T-cell (primary cell): Measurements from ENCODE around the gene WIPF3. TPM values are rescaled to one million over a fixed set of nuclear protein-coding genes. Genes with fewer than 3 reads are reported as not detected.

Experiments used
- ATAC-seq, 4 experiments: fragments of 200-7000 bp in 3 of 4; fragments of 150-1000 bp in 1 of 4; cut with Tn5 transposase; replicated peaks in 1 of 4; 1 replicate in 3 of 4; 2 replicates in 1 of 4; pipeline ENCODE4 v1.10.0; 2021; ENCODE audit warnings: moderate library complexity in 3 of 4, mild to moderate bottlenecking in 2 of 4, moderate number of reproducible peaks in 1 of 4
- CTCF ChIA-PET, 2 donors: fragments of 300-600 bp; sonication (Branson Sonifier 250); formaldehyde crosslinking; loops; one replicate each; lab custom pipeline; 2022; ENCODE audit warnings: antibody characterized with exemption in 2 of 2; lab: Charles Lee
- POLR2A ChIA-PET, 2 donors: fragments of 300-600 bp; sonication (Branson Sonifier 250); formaldehyde crosslinking; loops; one replicate each; lab custom pipeline; 2022; ENCODE audit warnings: antibody characterized with exemption in 2 of 2; lab: Charles Lee
- DNase-seq, 35 experiments: peaks; one replicate each; pipeline versions ENCODE4 v3.0.0 to v3.0.0-alpha.2; 2013 to 2023
- H3K27ac ChIP-seq: one replicate; pipeline ENCODE4 v1.5.1; 2013; ENCODE audit warnings: low read length
- H3K27me3 ChIP-seq, 2 experiments: replicated peaks in 1 of 2; 1 replicate in 1 of 2; 2 replicates in 1 of 2; pipeline versions ENCODE4 v1.6.1 to v1.7.0; 2013; ENCODE audit warnings: low read length in 1 of 2, mixed read lengths in 1 of 2; ENCODE audit not compliant: control insufficient read depth in 2 of 2, insufficient read depth in 2 of 2; ENCODE audit errors: extremely low read depth in 1 of 2
- H3K36me3 ChIP-seq, 2 donors: 1 replicate in 1 of 2; 2 replicates in 1 of 2; pipeline versions ENCODE4 v1.6.1 to v1.7.0; 2013; ENCODE audit warnings: low read length in 1 of 2; ENCODE audit not compliant: control insufficient read depth in 2 of 2, insufficient read depth in 1 of 2; ENCODE audit errors: extremely low read depth in 1 of 2
- H3K4me1 ChIP-seq, 2 experiments: 1 replicate in 1 of 2; 2 replicates in 1 of 2; pipeline versions ENCODE4 v1.6.1 to v1.7.0; 2013; ENCODE audit warnings: low read length in 2 of 2, mixed read lengths in 1 of 2; ENCODE audit not compliant: insufficient read depth in 2 of 2, control insufficient read depth in 1 of 2; ENCODE audit errors: extremely low read depth in 1 of 2
- H3K4me3 ChIP-seq, 2 donors: 1 replicate in 1 of 2; 2 replicates in 1 of 2; pipeline versions ENCODE4 v1.5.1 to v1.7.0; 2013; ENCODE audit warnings: mild to moderate bottlenecking in 2 of 2, low read length in 1 of 2, moderate library complexity in 1 of 2; ENCODE audit not compliant: control insufficient read depth in 1 of 2; ENCODE audit errors: extremely low read depth in 1 of 2
- H3K9me3 ChIP-seq: 2 replicates; pipeline ENCODE4 v1.7.0; 2013
- H3K27ac Mint-ChIP-seq, 2 donors: one replicate each; pipeline ENCODE4 v1.8.0; 2020 to 2021; ENCODE audit warnings: mild to moderate bottlenecking in 2 of 2, mixed read lengths in 2 of 2
- H3K27me3 Mint-ChIP-seq, 2 donors: one replicate each; pipeline ENCODE4 v1.8.0; 2021 to 2022; ENCODE audit warnings: mixed read lengths in 2 of 2
- H3K36me3 Mint-ChIP-seq: one replicate; pipeline ENCODE4 v1.8.0; 2021; ENCODE audit warnings: mixed read lengths
- H3K4me1 Mint-ChIP-seq, 3 donors: one replicate each; pipeline ENCODE4 v1.8.0; 2020 to 2022; ENCODE audit warnings: mixed read lengths in 3 of 3, mild to moderate bottlenecking in 1 of 3
- H3K4me3 Mint-ChIP-seq, 3 donors: one replicate each; pipeline ENCODE4 v1.8.0; 2020 to 2022; ENCODE audit warnings: mild to moderate bottlenecking in 3 of 3, mixed read lengths in 3 of 3, moderate library complexity in 3 of 3
- H3K9me3 Mint-ChIP-seq, 3 donors: one replicate each; pipeline ENCODE4 v1.8.0; 2020 to 2022; ENCODE audit warnings: mixed read lengths in 3 of 3
- WGBS: methylation state at CpG from one replicate; pipeline ENCODE4 v1.1.5; 2013; ENCODE audit warnings: missing lambda C conversion rate; ENCODE audit not compliant: insufficient coverage; 5-methylcytosine and 5-hydroxymethylcytosine counted together
- total RNA-seq, 35 experiments: library from RNA in 6 of 35; stranded (reverse) in 6 of 35; fragments of 120-200 nt in 1 of 35; gene quantifications; one replicate each; pipeline versions ENCODE4 v1.2.1 to v1.2.4 and lab custom pipeline; 2013 to 2026

WIPF3 gene
- total RNA-seq, 5 donors from 2014 or later (not counting 1 experiment from before 2014, with no cell fraction given) = 0.06 to 0.16 (median 0.07) TPM; not detected in 2

- CTCF ChIA-PET = interaction anchor here in 1 of 2 donors (0.6 kb wide), 1 partner anchor 19 kb away, joined by 3 read pairs; no protein-coding TSS in a partner anchor
- Mint-ChIP-seq H3K36me3 (no peaks in the 10 kb centered on the region), H3K4me1 (no peaks in the 10 kb centered on the region), H3K4me3 (no peak overlapping the region), H3K9me3 (no peaks in the 10 kb centered on the region), H3K27ac (no peak overlapping the region), H3K27me3 (peaks cover 0 to 19% of the 10 kb centered on the region in 2 donors)
- no peak for ATAC-seq
- 72% methylated on average over 2 of the region's 5 CpGs for WGBS
- Histone ChIP-seq H3K27ac (no peak overlapping the region), H3K4me1 (no peaks in the 10 kb centered on the region), H3K9me3 (no peaks in the 10 kb centered on the region), H3K36me3 (peaks cover 0 to 5% of the 10 kb centered on the region in 2 donors), H3K27me3 (peaks cover 0 to 2% of the 10 kb centered on the region in 2 experiments), H3K4me3 (no peak overlapping the region)
- POLR2A ChIA-PET = no interaction called here
- no peak for DNase-seq
Observed at GRCh38 chr7:29926741-29927140, 120.4 kb downstream of the WIPF3 start.

GRCh38 chr7:29929018-29929807 is 122.9 kb downstream of the WIPF3 start:
- H3K27ac Mint-ChIP-seq = no peak overlapping the region
- Histone ChIP-seq H3K4me3 (no peak overlapping the region), H3K27ac (no peak overlapping the region), H3K4me1 (no peaks in the 10 kb centered on the region), H3K9me3 (no peaks in the 10 kb centered on the region), H3K27me3 (peaks cover 0 to 2% of the 10 kb centered on the region in 2 experiments), H3K36me3 (no peaks in the 10 kb centered on the region)
- no peak for ATAC-seq
- DNase-seq = no peak
- H3K36me3 Mint-ChIP-seq = no peaks in the 10 kb centered on the region
- peaks cover 3 to 14% of the 10 kb centered on the region in 2 donors for H3K27me3 Mint-ChIP-seq
- 78% methylated on average over 13 of the region's 17 CpGs for WGBS
- no peak overlapping the region for H3K4me3 Mint-ChIP-seq
- CTCF ChIA-PET = interaction anchor here in 1 of 2 donors (1.3 kb wide), 1 partner anchor 8 kb away, joined by 6 read pairs; no protein-coding TSS in a partner anchor
- no peaks in the 10 kb centered on the region for H3K4me1 Mint-ChIP-seq
- no peaks in the 10 kb centered on the region for H3K9me3 Mint-ChIP-seq
- POLR2A ChIA-PET = no interaction called here

GRCh38 chr7:29935111-29935510 is 128.8 kb downstream of the WIPF3 start:
- ChIA-PET CTCF (no interaction called here), POLR2A (no interaction called here)
- Mint-ChIP-seq H3K27me3 (peaks cover 0 to 3% of the 10 kb centered on the region in 2 donors), H3K9me3 (peaks cover 0 to 3% (median 0%) of the 10 kb centered on the region in 3 donors), H3K36me3 (no peaks in the 10 kb centered on the region), H3K27ac (no peak overlapping the region), H3K4me1 (no peaks in the 10 kb centered on the region), H3K4me3 (no peak overlapping the region)
- Histone ChIP-seq H3K4me3 (no peak overlapping the region), H3K36me3 (peaks cover 0 to 4% of the 10 kb centered on the region in 2 donors), H3K4me1 (no peaks in the 10 kb centered on the region), H3K27ac (no peak overlapping the region), H3K9me3 (no peaks in the 10 kb centered on the region), H3K27me3 (no peaks in the 10 kb centered on the region)
- DNase-seq (no peak), ATAC-seq (no peak)
- 100% methylated on average over 1 of the region's 2 CpGs for WGBS

GRCh38 chr7:29937132-29937531 is 130.8 kb downstream of the WIPF3 start:
- H3K9me3 ChIP-seq = no peaks in the 10 kb centered on the region
- Mint-ChIP-seq H3K27me3 (peaks cover 0 to 3% of the 10 kb centered on the region in 2 donors), H3K4me1 (no peaks in the 10 kb centered on the region), H3K36me3 (no peaks in the 10 kb centered on the region), H3K9me3 (peaks cover 0 to 3% (median 0%) of the 10 kb centered on the region in 3 donors), H3K27ac (no peak overlapping the region), H3K4me3 (no peak overlapping the region)
- no peak for ATAC-seq
- 86% methylated on average over 1 of the region's 3 CpGs for WGBS
- H3K27me3 ChIP-seq = no peaks in the 10 kb centered on the region
- H3K27ac ChIP-seq = no peak overlapping the region
- H3K4me3 ChIP-seq = no peak overlapping the region
- ChIA-PET CTCF (no interaction called here), POLR2A (no interaction called here)
- no peaks in the 10 kb centered on the region for H3K4me1 ChIP-seq
- H3K36me3 ChIP-seq = peaks cover 0 to 4% of the 10 kb centered on the region in 2 donors
- no peak for DNase-seq

- ATAC-seq = no peak
- no peak overlapping the region for H3K27ac ChIP-seq
- POLR2A ChIA-PET = no interaction called here
- Mint-ChIP-seq H3K4me1 (no peaks in the 10 kb centered on the region), H3K4me3 (no peak overlapping the region), H3K36me3 (no peaks in the 10 kb centered on the region), H3K9me3 (peaks cover 0 to 3% (median 0%) of the 10 kb centered on the region in 3 donors), H3K27ac (no peak overlapping the region), H3K27me3 (peaks cover 0 to 2% of the 10 kb centered on the region in 2 donors)
- DNase-seq = no peak
- no peak overlapping the region for H3K4me3 ChIP-seq
- H3K36me3 ChIP-seq = peaks cover 0 to 4% of the 10 kb centered on the region in 2 donors
- WGBS = no CpG with 5 or more reads among the region's 2 CpGs
- no peaks in the 10 kb centered on the region for H3K27me3 ChIP-seq
- H3K4me1 ChIP-seq = no peaks in the 10 kb centered on the region
- CTCF ChIA-PET = no interaction called here
- no peaks in the 10 kb centered on the region for H3K9me3 ChIP-seq
Observed at GRCh38 chr7:29940199-29940598, 133.9 kb downstream of the WIPF3 start.

- H3K4me1 ChIP-seq = no peaks in the 10 kb centered on the region
- H3K36me3 Mint-ChIP-seq = no peaks in the 10 kb centered on the region
- whole genome bisulfite sequencing = 100% methylated on average over 1 of the region's 4 CpGs
- no peak overlapping the region for H3K27ac ChIP-seq
- no peak overlapping the region for H3K4me3 Mint-ChIP-seq
- H3K27me3 ChIP-seq = peaks cover 0 to 10% of the 10 kb centered on the region in 2 experiments
- no peaks in the 10 kb centered on the region for H3K36me3 ChIP-seq
- no peak overlapping the region for H3K27ac Mint-ChIP-seq
- ChIA-PET POLR2A (no interaction called here), CTCF (no interaction called here)
- H3K27me3 Mint-ChIP-seq = peaks cover 0 to 5% of the 10 kb centered on the region in 2 donors
- ATAC-seq (no peak), DNase-seq (no peak)
- H3K4me3 ChIP-seq = no peak overlapping the region
- no peaks in the 10 kb centered on the region for H3K9me3 Mint-ChIP-seq
- no peaks in the 10 kb centered on the region for H3K9me3 ChIP-seq
- no peaks in the 10 kb centered on the region for H3K4me1 Mint-ChIP-seq
Observed at GRCh38 chr7:29945259-29945809, 139.0 kb downstream of the WIPF3 start.
